Left ventricle myocardium inferior (tissue), 1 donor: ENCODE results near the gene KCNQ1. TPM values are rescaled to one million over a fixed set of nuclear protein-coding genes. Genes with fewer than 3 reads are reported as not detected.
A peak's percentile ranks its signal among the peaks of the same experiment; 100 is the strongest.

ENCODE experiments used
- DNase-seq: peaks from one replicate; pipeline ENCODE4 v3.0.0-alpha.2; 2020
- H3K27ac ChIP-seq: fragments of 200-600 bp; replicated peaks from 2 replicates; pipeline ENCODE4 v1.8.0; 2021
- H3K27me3 ChIP-seq: fragments of 200-600 bp; 2 replicates; pipeline ENCODE4 v1.8.0; 2021; ENCODE audit warnings: low read depth
- H3K36me3 ChIP-seq: fragments of 200-600 bp; 2 replicates; pipeline ENCODE4 v1.8.0; 2021
- H3K4me1 ChIP-seq: fragments of 200-600 bp; 2 replicates; pipeline ENCODE4 v1.8.0; 2021
- H3K4me3 ChIP-seq: fragments of 200-600 bp; 2 replicates; pipeline ENCODE4 v1.8.0; 2021; ENCODE audit warnings: mild to moderate bottlenecking, moderate library complexity
- H3K9me3 ChIP-seq: fragments of 200-600 bp; replicated peaks from 2 replicates; pipeline ENCODE4 v1.8.0; 2021
- intact Hi-C: fragments of 100-400 bp; cut with micrococcal nuclease; formaldehyde crosslinking; loops from one replicate; pipeline ENCODE4 v1.11.0; 2022
- total RNA-seq: library from RNA; stranded (reverse); fragmentation: NEBNext Ultra II Directional; extraction: Animal tissue kit (Norgen Biotek cat#: 25700); gene quantifications from one replicate; pipeline ENCODE4 v1.2.1, GENCODE V29; 2021
- TF ChIP-seq, protein P1 (sequence below): fragments of 200-600 bp; IDR thresholded peaks from 2 replicates; pipeline ENCODE4 v1.8.0; 2021; ENCODE audit warnings: antibody characterized with exemption, mild to moderate bottlenecking, borderline replicate concordance
- donor health status: DM: no; HTN: yes; CAD: no; lungs with severe emphysema.

Gene KCNQ1
- total RNA-seq, 1 donor from 2014 or later = 41.8 TPM

DNA sequence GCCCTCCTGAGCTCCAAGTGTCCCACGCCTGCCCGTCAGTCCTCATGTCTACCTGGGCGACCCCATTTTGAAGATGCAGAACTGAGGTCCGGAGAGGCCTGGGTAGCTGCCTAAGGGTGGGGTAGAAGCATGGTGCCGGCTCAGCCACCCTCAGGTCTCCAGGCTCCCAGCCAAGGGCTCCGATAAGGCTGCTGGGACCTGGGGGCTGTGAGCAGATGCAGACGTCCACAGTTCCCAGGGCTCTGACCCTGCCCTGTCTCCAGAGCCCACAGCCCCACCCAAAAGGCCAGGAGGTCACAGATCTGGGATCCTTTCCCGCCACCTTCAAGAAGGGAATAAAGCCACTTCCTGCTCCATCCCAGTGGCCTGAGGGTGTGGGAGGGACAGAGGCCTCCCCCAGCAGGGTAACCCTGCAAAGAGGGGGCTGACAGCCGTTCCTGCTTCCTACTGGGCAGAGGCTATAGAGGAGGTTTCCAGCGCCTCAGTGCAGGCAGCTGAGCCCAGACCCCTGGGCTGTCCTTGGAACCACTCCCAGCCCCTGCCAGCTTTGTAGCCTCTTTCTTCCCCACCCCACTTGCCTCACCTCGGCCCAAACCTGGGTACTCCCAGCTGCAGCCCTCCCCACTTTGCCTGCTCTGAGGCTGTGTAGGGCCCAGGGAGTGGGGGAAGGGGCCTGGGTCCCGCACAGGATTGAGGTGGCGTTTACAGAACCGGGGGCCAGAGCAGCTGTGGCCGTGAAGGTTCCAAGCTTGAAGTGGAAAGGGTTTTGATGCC lies 355.3 kb downstream of the KCNQ1 start:
- DNase-seq = peak; percentile 14
- Histone ChIP-seq H3K36me3 (no peaks in the 10 kb centered on the region), H3K27me3 (no peaks in the 10 kb centered on the region), H3K4me1 (peaks cover 37% of the 10 kb centered on the region), H3K9me3 (no peaks in the 10 kb centered on the region), H3K27ac (no peak overlapping the region), H3K4me3 (no peak overlapping the region)
- TF ChIP-seq, protein P1, sequence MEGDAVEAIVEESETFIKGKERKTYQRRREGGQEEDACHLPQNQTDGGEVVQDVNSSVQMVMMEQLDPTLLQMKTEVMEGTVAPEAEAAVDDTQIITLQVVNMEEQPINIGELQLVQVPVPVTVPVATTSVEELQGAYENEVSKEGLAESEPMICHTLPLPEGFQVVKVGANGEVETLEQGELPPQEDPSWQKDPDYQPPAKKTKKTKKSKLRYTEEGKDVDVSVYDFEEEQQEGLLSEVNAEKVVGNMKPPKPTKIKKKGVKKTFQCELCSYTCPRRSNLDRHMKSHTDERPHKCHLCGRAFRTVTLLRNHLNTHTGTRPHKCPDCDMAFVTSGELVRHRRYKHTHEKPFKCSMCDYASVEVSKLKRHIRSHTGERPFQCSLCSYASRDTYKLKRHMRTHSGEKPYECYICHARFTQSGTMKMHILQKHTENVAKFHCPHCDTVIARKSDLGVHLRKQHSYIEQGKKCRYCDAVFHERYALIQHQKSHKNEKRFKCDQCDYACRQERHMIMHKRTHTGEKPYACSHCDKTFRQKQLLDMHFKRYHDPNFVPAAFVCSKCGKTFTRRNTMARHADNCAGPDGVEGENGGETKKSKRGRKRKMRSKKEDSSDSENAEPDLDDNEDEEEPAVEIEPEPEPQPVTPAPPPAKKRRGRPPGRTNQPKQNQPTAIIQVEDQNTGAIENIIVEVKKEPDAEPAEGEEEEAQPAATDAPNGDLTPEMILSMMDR = no peak
- intact Hi-C loops = no loop called here

DNA sequence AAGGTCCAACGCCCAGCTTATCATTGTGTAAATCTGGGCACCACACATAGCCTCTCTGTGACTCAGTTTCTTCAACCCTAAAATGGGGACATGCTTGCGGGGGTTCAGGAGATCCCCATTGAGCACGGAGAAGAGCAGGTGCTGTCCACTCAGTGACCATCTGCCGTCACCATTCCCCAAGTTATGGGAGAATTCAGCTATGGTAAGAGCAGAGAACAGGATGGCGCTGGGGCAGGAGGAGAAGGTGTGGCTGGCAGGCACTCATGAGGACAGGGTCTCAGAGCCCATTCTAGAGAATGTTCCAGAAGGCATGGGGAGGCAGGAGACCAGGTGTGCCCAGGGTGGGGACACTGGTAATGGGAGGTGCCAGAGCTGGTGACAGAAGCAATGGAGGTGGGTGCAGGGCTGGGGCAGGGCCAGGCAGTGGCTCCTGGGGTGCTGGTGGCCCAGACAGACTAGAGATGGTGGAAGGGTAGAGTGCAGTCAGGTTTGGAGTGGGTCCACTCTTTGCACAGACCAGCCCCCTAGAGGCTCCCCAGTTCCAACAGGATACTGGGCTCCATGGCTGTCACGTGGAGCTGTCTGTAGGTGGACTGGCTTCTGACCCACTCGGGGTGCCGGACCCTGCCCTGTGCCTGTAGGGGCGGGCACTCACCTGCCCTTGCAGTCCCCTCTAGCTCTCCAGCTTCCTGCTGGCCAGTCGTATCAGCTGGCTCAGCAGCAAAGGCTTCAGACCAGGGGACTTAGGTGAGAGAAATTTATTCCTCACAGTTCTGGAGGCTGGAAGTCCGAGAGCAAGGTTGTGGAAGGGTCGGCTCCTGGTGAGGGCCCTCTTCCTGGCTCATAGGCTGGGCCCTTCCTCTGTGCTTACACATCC lies 356.1 kb downstream of the KCNQ1 start:
- Histone ChIP-seq H3K36me3 (no peaks in the 10 kb centered on the region), H3K27me3 (no peaks in the 10 kb centered on the region), H3K9me3 (no peaks in the 10 kb centered on the region), H3K4me1 (peaks cover 45% of the 10 kb centered on the region), H3K4me3 (no peak overlapping the region), H3K27ac (no peak overlapping the region)
- TF ChIP-seq, protein P1 = no peak
- DNase-seq = peak; percentile 12
- intact Hi-C loops = no loop called here

DNA sequence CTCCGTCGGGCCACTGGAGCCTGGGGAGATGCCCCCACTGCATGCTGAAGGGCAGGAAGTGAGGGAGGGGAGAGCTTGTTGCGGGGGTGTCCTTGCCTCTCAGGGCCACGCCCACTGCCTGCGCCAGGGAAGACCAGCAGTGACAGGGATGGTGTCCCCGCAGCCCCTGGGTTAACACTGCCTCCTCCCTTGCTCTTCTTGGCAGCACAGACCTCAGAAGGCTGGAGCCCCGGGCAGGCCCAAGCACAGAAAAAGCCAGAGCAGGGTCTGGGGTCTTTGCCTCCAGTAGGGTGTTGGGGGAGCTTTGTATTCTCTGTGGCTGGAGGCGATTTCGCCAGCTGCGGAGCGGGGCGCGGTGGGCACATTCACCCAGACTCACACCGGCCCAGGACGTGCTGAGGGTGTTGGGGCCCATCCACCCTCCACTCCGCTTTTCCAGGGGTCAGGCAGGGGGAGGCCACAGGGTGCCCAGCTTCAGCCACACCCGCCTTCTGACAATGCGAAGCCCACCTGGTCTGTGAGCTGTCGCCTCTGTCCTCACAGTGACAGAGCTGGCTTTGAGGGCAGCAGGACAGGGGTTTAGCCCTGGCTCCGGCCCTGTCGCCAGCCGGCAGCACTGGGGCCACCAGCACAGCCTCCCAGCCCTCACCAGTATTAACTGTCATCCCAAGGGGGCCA lies 357.0 kb downstream of the KCNQ1 start:
- no peaks in the 10 kb centered on the region for H3K36me3 ChIP-seq

DNA sequence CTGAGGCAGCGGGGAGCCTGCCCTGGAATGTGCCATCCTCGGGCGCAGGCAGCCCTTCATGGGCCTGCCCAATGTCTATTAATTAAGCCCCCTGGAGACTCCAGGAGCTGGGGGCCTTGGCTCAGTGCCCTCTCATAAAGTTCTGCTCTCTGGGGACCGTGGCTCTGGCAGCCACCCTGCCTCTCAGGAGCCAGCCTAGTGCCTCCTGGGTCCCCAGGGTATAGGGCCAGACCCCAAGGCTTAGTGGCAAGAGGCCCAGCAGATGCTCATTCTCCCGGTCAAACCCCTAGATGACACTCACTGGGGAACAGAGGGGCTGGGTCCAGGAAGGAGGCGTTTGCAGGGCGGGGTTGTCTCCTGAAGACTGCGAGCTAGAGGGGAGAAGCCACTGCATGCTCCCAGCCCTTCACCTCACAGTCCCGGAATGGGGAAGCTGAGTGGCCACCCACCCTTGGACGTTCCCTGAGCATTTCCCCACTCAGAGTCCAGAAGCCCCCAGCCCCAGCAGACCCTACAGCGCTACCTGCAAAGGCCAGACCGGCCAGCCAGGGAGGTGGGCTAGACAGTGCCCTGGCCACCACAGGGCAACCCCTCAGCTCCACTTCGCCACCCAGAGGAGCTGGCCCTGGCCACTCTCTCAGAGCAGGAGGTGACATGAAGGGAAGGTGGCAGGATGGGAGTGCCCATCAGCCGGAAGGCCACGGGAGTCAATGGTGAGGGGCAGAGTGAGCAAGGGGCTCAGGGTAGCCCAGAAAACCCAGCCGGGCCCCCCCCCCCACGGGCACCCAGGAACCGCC lies 357.8 kb downstream of the KCNQ1 start:
- Histone ChIP-seq H3K27me3 (no peaks in the 10 kb centered on the region), H3K36me3 (no peaks in the 10 kb centered on the region), H3K4me1 (peaks cover 62% of the 10 kb centered on the region), H3K9me3 (no peaks in the 10 kb centered on the region), H3K27ac (no peak overlapping the region), H3K4me3 (no peak overlapping the region)
- intact Hi-C loops = no loop called here
- DNase-seq = peak; percentile 13
- TF ChIP-seq, protein P1 = no peak

More for the DNA sequence above, 357.0 kb downstream of the KCNQ1 start:
- DNase-seq = peak; percentile 10
- Histone ChIP-seq H3K27ac (no peak overlapping the region), H3K27me3 (no peaks in the 10 kb centered on the region), H3K9me3 (no peaks in the 10 kb centered on the region), H3K4me3 (no peak overlapping the region), H3K4me1 (peaks cover 55% of the 10 kb centered on the region)
- TF ChIP-seq, protein P1 = no peak
- intact Hi-C loops = no loop called here
